ENCODE data around the gene A3GALT2.

The A3GALT2 gene

DNA sequence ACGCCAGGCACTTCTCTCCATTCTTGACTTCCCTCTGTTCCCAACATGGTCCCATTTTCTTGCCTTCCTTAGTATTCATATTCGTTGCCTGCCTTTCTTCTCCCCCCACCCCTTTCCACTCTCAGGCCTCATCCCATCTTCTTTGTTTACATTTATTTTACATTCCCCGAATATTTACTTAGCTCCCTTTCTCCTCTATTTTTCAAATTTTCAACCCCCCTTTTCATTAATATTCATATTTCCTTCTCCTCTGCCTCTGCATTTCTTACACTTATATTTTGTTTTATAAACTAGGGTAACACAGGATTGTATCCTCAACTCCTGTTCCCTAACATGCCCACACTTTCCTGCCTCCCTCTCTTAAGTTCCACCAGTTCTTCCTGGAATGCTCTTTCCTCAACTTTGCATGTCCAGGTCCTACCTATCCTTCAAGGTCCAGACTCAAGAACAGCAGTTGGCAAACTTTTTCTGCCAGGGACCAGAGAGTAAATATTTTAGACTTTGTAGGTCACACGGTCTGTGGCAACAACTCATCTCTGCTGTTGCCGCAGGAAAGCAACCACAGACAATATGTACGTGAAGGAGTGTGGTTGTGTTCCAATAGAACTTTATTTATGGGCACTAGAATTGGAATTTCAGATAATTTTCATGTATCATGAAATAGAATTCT, 29.8 kb upstream of the A3GALT2 start:
- DNase-seq (ENCODE audit: low read depth, low spot score) = no peak

DNA sequence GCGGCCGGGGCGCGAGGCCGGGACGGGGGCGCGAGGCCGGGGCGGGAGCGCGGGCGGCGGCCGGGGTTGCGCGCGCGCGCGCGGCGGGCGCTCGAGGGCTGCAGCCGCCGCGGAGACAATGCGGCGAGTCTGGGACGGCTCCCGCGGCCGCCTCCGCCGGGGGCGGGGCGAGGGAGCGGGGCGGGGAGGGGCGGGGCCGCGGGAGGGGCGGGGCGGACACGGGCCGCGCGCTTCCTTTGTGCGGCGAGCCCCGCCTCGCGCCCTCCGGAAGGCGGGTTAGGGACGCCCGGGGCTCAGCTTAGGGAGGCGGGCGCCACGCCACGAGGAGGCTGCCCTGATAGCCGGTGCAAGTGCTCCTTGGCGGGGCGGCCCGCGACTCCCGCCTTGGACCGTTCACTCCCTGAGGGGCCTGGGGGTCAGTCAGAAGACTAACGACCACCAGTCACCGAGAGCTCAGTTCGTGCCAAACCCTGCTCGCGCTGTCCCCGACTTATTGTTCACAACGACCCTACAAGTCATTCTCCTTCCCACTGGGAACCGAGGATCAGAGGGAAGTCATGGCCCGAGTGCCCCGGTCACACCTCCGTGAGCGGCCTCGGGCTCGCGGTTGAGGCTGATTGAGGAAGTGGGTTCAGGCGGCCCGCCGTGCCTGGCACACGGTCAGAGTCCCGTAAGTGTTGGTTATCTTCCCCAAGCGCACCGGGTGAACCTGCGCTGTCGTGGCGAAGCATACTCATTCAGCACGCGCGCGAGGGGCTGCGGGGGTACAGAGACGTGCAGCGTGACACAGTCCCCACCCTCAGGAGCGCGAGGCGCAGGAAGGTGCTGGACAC, 29.1 kb upstream of the A3GALT2 start:
- DNase-seq (ENCODE audit: low read depth, low spot score) = no peak

DNA sequence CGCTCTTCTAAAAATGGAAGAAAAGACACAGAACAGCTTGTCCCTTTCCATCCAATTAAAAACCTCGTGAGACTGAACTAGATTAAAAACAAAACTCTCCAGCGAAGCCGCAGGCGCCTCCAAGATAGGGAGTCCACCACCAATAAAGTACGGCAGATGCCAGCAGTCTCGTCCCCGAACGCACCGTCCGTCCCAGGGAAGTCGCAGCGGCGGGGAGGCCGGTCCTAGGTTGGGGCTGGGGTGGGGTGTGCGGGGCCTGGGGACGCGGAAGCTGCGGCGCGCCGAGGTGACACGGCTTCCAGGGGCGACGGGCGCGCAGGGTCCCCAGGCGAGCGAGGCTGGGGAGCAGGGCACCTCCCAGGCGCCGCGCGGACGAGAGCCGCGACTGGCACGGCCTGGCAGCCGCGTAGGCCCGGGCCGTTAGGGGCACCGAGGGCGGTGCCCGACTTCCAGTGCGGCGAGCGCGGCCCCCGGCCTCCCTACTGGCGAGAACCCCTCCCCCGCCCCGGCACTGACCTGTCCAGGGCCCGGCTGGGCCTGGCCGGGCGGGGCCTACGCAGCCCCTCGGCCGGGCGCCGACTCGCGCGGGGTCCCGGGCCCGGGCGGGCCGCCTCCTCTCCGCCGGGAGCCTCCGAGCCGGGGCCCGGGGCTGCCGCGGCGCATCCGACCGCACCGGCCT, 28.3 kb upstream of the A3GALT2 start:
- no peak for DNase-seq (ENCODE audit: low read depth, low spot score)

GRCh38 chr1:33348676-33349080, 27.8 kb upstream of the A3GALT2 start:
- DNase-seq (ENCODE audit: low read depth, low spot score) = no peak

DNA sequence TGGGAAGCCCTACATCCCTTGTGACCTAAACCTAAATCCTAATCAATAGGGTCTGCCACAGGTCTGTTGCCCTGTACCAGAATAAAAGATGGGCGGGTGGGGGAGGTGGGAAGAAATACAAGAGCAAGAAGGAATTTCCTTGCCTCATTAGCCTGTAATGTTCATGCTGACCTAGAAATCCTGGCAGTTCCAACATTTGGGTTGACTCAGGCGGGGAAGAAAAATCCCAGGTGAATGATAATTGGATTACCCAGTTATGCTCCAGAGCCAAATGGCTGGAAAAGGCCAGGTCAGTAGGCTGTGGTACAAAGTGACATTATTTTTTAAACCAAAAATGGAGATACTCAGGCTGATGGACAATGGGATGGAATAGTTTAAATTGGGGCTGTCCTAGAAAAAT, 27.3 kb upstream of the A3GALT2 start:
- DNase-seq (ENCODE audit: low read depth, low spot score) = no peak

- no peak for DNase-seq (ENCODE audit: low read depth, low spot score)
These were observed 26.7 kb upstream of the A3GALT2 start for GRCh38 chr1:33347650-33347992.

GRCh38 chr1:33346927-33347649, 26.2 kb upstream of the A3GALT2 start:
- no peak for DNase-seq (ENCODE audit: low read depth, low spot score)

DNA sequence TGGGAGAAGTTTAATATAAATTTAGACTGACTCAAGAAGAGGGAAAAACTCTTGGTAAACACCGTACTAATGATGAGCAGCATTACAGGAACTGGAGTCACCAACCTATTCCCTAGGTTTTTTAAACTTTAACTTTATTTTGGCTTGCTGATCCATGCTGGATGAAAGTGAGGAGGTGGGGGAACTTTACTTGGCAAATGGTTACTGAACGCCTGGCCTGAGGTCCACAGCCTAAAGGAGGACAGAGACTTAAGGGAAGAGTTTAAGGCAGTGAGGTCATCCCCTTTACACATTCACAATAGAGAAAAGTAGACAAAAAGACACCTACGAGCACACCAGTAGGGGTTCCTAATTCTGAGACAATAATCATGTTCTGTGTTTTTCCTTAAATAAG, 25.6 kb upstream of the A3GALT2 start:
- no peak for DNase-seq (ENCODE audit: low read depth, low spot score)

GRCh38 chr1:33344896-33345560, 24.1 kb upstream of the A3GALT2 start:
- no peak for DNase-seq (ENCODE audit: low read depth, low spot score)

- no peak for DNase-seq (ENCODE audit: low read depth, low spot score)
These were observed 22.6 kb upstream of the A3GALT2 start for GRCh38 chr1:33343539-33343938.

GRCh38 chr1:33342041-33342723, 21.3 kb upstream of the A3GALT2 start:
- DNase-seq (ENCODE audit: low read depth, low spot score) = peak; percentile 100

DNA sequence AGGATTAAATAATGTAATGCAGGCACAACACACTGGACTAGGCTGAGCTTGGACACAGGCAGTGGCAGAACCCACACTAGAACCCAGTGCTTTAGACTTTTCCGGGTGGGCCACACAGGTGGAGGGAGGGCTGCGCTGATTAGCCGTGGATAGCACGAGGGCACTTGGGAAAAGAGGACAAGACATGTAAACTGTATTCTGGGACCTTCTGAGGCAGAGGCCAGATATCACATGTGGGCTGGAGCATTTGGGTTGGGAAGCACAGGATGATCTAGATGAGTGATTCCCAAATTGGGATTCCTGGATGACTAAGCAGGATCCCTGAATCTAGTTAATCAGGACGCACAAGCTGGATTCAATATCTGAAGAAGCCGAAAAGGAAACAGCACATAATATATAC, 20.3 kb upstream of the A3GALT2 start:
- no peak for DNase-seq (ENCODE audit: low read depth, low spot score)

DNA sequence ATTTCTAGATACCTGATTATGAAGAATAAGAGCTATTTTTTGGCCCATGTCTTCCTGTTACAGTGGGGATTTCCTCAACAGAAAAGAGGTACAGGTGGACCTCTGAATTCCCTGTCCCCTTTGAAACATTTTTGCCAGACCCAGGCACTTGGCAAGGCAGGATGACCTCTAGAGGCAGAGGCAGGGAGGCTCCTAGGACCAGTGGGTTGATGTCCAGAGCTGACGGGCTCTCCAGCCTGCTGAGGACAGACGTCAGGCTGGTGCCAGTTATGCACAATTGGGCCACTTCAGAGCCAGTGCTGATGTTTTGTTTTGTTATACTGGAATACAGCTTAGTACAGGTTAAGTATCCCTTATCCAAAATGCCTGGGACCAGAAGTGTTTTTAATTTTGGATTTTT, 18.5 kb upstream of the A3GALT2 start:
- DNase-seq (ENCODE audit: low read depth, low spot score) = no peak

- DNase-seq (ENCODE audit: low read depth, low spot score) = no peak
These were observed 17.7 kb upstream of the A3GALT2 start for GRCh38 chr1:33338440-33339211.

DNA sequence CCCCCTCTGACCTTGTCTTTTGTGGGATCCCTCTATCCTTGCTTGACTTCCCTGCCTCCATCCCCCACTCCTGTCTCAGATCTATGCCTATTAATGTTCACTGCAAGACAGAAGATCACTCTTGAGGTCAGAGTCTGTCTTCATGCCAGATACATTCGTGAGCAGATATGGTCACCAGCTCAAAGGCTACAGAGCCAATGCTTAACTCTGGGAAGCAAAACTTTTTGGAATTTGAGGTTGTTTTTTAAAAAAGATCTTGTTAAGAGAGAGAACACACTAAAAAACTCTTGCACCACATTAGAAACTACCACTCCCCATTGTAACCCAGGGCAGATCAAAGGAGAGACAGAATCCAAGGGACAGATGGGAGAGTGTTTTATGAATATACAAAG, 17.1 kb upstream of the A3GALT2 start:
- no peak for DNase-seq (ENCODE audit: low read depth, low spot score)

GRCh38 chr1:33337441-33337840, 16.5 kb upstream of the A3GALT2 start:
- DNase-seq (ENCODE audit: low read depth, low spot score) = no peak

GRCh38 chr1:33336580-33336979, 15.7 kb upstream of the A3GALT2 start:
- no peak for DNase-seq (ENCODE audit: low read depth, low spot score)

DNA sequence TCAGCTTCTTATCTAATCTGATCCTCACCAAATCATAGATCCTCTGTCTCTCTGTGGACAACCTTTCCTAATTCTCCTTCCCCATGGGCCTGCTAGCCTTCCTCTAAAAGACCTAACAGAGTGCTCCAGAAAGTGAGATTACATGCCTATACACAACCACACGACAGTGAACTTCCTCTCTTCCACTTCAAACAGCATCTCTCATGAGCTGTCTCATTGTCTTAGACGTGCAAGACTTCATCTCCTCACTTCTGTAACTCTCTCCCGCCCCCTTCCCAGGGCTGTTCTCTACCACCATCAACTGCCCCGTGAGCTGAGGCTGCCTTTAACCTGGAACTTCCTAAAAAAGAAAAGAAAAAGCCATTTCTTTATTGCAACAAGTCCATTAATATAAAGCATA, 14.1 kb upstream of the A3GALT2 start:
- DNase-seq (ENCODE audit: low read depth, low spot score) = no peak

DNA sequence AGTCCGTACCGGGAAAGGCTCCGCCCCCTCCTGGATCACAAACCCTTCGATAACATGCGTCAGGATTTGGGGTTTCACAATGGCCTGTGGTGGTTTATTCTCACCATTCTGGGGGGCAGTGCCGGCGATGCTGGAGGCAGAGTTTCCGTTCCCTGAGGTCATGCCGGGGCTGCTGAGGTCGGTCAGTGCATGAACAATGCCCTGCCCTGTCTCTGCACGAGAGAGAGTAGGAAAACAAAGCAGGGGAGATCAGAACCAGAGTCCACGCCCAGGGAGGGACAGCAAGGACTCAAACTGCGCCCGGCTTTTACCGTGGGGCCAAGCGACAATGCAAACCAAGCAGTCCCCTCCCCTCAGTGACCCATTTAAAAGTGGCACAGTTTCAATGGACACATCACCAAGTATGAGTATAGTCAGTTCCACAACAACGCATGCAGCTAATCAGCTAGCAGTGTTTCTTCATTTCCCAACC, 13.2 kb upstream of the A3GALT2 start:
- no peak for DNase-seq (ENCODE audit: low read depth, low spot score)

DNA sequence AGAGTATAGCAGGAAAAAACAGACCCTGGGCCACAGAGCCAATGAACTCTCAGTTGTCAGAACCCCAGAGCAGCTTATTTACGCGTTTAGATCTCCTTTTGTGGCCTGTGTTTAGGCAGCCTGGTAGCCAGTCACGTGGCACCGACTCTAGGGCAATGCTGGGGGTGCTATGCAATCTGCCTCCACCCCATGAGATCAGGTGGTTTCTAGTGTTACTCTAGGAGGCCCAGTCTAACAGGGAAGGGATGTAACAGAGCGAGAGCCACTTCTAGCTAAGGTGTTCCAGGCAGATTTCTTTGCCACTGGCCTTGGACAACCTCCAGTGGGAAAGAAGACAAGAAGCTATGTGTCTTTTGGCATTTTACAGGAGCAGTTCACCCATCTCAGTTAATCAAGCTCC, 12.0 kb upstream of the A3GALT2 start:
- no peak for DNase-seq (ENCODE audit: low read depth, low spot score)
